Activated CD4-positive, CD25-positive, alpha-beta regulatory T cell treated with anti-CD3 and anti-CD28 coated beads, Interleukin-2, amount 50 U/mL, for 72 hours (primary cell): ENCODE measurements around the gene KCNQ1.
A peak's percentile ranks its signal among the peaks of the same experiment; 100 is the strongest.

ENCODE experiments used
- DNase-seq: peaks from one replicate; pipeline ENCODE4 v3.0.0; 2021

The KCNQ1 gene

DNA sequence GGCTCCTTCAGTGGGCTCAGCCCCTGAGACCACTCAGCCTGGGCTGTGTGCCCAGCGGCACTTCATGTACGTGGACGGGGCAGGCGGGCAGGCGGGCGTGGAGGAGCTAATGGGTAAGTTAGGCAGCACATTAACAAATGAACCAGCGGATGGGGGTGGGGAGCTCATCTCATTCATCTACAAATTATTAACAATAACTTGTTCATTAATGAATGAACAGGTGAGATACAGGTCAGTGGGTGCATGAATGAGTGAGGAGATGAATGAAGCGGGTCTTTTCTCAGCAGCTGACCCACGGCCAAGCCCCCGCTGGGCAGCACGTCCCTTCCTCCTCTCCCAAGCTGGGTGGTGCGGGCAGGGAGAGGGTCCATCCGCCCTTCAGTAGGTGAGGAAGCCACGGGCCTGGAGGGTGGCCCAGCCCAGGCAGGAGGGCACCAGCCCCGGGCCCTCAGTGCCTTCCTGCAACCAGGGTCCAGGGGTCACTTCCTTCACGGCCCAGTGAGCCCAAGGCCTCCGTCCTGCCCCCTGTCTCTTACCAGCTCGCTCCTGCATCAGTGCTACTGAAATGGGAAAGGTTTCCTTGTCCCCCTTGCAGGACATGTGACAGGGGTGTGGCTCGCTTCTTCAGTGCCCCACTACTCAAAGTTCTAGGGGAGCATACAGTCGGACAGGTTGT, 315.5 kb downstream of the KCNQ1 start:
- DNase-seq, result peak; percentile 16

DNA sequence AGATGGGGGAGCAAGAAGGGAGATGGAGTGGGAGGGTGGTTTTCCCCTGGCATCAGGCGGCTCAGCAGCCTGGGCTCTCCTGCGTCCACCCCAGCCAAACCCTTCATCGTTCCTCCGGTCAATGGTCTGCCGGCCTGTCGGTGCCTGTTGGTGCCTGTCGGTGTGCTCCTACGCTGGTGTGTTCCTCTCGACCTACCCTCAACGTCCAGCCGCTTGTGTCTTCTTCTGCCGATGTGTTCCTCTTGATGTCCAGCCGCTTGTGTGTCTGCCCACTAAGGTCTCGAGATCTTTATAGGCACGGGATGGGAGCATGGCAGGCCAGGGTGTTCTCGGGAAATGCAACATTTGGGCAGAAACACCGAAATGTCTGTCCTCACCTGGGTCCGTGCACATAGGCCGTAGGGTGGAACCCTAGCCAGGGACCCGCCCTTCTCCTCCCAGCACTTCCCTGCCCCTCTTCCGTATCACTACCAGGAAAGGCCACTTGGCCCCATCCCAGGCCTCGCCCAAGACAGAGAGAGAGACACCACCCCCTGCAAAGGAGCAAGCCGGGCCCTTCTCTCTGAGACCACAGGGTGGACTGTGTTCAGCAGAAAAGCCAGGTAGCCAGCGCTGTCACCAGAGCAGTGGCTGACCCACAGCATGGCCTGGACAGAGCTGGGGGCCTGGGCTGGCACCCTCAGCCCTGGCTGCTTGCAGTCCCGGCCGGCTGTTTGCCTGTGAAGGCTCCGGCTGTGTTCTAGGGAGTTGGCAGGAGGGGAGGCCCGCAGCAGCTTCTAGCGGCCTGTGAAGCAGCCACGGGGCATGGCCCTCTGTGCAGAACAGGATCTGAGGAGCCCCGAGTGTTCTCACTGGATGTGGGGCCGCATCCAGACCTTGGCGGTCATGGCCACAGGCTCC, 316.6 kb downstream of the KCNQ1 start:
- DNase-seq, result peak; percentile 16

DNA sequence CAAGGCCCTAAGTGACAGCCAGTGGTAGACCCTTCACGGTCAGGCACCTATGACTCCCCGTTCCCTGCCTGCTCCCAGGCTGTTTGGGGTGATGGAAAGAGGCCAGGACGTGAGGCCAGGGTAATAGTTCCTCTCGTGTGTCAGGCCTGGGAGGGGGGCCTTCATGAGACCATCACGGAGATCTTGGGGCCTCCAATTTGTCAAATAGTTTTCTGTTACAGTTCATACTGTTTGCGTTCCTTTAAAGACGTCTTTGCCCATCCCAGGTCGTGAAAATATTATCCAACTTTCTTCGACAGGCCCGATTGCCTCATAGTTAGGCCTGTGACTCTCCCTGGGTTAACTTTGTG, 317.2 kb downstream of the KCNQ1 start:
- DNase-seq, result no peak

DNA sequence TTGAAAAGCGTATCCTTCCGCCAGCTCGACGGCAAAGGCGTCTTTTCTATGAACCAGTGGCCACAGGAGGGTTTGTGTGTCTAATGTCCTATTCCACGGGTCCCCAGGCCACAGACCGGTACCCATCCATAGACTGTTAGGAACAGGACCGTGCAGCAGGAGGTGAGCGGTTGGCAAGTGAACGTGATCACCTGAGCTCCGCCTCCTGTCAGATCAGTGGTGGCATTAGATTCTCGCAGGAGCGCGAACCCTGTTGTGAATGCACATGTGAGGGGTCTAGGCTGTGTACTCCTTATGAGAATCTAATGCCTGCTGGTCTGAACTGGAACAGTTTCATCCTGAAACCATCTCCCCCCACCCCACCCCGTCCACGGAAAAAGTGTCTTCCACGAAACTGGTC, 317.6 kb downstream of the KCNQ1 start:
- DNase-seq, result no peak

DNA sequence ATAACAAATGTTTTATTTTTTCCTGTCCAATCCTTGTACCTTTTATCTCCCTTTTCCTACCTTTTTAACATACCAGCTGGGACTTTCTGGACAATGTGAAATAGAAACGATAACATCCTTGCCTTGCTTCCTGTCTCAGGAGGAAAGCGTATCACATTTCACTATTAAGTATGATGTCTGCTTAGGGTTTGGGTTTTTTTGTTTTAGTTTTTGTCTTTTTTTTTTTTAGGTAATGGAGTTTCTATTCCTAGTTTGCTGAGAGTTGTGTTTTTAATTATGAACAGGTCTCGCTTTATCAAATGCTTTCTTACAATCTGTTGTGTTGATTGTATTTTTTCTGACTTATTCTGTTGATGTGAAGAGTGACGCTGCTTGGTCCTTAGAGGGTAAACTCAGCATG, 319.2 kb downstream of the KCNQ1 start:
- DNase-seq, result no peak

DNA sequence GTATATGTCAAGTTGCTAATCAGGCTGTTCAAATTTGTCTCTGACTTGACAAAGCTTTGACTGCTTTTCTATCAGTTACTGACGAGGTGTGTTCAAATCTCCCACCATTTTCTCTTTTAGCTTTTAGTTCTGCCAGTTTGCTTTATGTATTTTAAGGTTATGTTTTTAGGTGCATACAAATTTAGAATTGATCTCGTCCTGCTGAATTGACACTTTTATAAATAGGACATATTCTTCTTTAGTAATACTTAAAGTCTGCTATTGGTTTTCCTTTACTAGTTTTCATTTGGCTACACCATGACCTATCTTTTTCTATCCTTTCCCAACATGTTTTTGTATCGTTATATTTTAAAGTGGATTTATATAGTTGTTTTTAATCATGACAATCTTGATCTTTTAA, 320.7 kb downstream of the KCNQ1 start:
- no peak for DNase-seq

- no peak for DNase-seq
Observed at GRCh38 chr11:2766166-2766565, 321.4 kb downstream of the KCNQ1 start.

- no peak for DNase-seq
Observed at GRCh38 chr11:2767071-2767470, 322.3 kb downstream of the KCNQ1 start.

GRCh38 chr11:2767801-2768200, 323.0 kb downstream of the KCNQ1 start:
- DNase-seq, result no peak

- peak; percentile 25 for DNase-seq
Observed at GRCh38 chr11:2768471-2769408, 323.9 kb downstream of the KCNQ1 start.

- DNase-seq, result no peak
Observed at GRCh38 chr11:2769409-2770095, 324.7 kb downstream of the KCNQ1 start.

DNA sequence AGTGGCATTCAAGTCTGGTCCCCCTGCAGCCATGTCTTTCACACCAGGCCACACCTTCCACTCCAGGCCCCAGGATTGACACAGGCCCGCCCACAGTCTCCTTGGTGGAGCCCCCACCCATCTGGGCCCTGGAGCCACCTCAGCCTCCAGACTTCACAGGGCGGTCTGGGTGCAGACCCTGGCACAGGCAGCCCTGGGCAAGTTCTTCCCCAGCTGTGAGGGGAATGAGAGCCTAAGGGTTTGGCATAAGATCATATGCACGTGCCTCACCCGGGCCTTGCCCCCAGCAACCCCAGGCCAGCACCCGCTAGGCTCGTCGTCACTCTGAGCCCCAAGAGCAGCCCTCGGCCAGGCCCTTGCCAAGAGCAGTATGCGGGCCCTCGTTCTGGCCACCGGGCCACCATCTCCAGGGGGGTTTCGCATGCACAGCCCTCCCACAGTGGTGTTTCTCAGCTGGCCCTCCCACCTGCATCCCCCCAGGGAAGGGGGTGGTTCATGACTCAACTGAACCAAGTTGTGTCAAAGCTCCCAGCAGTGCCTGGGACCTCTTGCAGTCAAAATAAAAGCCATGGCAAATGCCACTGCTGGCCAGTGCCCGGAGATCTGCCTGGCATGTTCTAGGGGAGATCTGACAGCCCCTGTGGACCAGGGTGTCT, 325.4 kb downstream of the KCNQ1 start:
- peak; percentile 24 for DNase-seq

DNA sequence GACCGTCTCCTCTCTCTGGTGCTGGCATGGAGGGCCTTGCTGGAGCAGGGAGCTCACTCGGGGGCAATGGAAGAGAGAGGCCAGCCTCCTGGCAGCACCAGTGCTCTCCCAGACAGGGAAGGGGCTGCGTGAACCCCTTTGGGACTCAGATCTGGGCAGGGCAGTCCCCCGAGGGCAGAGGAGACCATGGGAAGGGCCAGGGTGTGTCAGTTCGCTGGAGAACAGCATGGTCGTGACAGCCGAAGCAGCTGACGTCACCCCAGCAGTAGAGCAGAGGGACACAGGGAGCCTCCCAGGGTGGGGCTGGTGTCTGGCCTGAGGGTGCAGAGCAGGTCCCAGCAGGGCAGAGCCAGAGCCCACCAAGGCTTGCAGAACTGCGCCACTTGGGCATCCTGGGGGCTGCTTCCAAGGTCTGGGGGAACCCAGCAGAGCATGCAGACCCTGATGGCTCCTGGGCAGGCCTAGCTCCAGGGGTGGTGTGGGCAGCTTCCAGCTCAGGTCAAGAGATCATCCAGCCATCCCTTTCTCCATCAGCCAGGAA, 326.0 kb downstream of the KCNQ1 start:
- DNase-seq, result peak; percentile 14

DNA sequence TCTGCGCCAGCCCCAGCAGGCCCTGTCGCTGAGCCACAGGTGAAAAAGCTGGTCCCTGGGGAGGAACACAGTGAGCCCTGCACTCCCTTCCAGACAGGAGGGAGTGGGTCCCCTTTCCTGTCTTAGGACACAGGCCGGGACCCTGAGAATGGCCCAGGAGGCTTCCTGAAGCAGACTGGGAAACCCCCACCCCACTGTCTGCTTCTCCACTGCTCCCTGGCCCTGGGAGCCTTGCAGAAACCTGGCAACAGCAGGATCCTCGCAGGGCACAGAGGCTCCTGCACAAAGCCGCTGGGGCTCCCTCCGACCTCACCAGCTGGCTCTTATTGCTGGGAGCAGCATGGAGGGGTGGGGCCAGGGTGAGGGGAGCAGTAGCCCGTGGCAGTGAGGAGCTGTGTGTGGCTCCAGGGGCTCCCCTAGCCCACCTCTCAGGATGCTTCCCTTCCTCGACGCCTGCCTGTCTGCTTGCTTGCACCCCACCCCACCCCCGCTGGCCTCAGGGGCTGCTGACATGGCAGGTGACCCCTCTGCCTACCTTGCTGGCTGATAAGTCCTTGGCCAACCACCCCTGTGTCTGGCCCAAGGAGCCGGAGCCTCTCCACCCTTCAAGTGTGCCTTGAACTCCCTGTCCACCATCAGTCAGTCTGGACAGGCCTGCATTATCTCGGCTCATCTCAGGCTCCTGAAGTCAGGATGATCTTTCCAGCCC, 327.1 kb downstream of the KCNQ1 start:
- peak; percentile 25 for DNase-seq

GRCh38 chr11:2772544-2773031, 327.8 kb downstream of the KCNQ1 start:
- DNase-seq, result peak; percentile 33

GRCh38 chr11:2774173-2775082, 329.6 kb downstream of the KCNQ1 start:
- peak; percentile 20 for DNase-seq

DNA sequence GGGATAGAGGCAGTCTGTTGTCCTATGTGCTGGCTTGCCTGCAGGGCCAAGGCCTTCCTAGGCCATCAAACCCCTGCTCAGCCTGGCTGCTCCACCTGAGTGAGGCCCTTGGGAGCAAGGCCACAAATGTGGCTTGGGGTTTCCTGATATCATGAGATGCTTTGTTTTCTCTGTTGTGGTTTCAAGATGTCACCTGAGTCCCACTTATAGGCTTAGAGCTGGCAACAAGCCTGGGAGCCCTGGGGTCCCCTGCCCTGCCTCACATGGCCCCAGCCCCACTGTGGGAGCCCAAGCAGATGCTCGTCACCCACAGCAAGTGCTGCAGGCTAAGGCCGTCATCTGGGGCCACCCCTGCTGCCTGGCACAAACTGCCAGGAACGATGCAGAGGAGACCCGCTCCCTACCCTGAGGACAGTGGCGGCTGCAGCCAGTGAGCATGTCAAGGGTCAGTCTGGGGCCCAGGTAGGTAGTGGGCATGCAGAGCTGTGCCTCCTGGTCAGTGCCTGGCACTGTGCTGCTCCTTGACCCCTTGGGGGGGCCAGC, 330.3 kb downstream of the KCNQ1 start:
- no peak for DNase-seq

DNA sequence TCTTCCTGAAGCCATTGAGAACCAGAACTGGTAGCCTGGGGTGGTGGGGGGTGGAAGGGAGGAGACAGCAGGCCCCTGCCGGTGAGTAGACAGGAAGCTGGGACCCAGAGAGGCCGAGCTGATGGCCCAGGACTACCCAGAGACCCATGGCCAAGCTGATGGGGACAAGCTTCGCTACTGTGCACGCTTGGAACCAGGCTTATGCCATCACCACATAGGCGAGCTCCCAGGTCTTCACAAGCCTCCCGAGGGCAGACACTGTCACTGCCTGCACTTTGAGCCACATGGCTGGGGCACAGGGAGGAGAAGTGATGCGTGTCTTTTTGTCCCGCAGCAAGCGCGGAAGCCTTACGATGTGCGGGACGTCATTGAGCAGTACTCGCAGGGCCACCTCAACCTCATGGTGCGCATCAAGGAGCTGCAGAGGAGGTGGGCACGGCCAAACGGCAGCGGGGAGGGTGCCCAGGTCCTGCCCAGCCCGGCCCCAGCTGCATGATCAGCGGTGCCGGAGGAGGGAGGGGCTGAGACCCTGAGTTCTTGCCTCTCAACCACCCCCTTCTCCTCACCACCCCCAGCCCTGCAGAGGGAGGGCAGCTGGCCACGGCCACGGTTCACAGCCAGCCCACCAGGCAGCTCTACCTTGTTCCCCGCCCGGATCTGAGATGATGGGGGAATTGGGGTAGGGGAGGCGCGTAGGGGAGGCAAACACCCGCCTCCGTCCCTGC, 331.0 kb downstream of the KCNQ1 start:
- peak; percentile 17 for DNase-seq
